GM18502 (cell line): ENCODE measurements around the gene SERINC1.

Experiments used
- ATAC-seq: cut with Tn5 transposase; IDR thresholded peaks from one replicate; pipeline ENCODE4 v1.9.1; 2021; ENCODE audit warnings: mild to moderate bottlenecking; ENCODE audit not compliant: unreplicated experiment, poor library complexity

Gene SERINC1

GRCh38 chr6:122399055-122399347 is 72.6 kb downstream of the SERINC1 start:
- ATAC-seq, result no peak

- ATAC-seq, result no peak
Measured at GRCh38 chr6:122394016-122394415, 77.6 kb downstream of the SERINC1 start.

GRCh38 chr6:122393351-122393896 is 78.2 kb downstream of the SERINC1 start:
- ATAC-seq, result peak; percentile 77
